SKM-1 (cell line): ENCODE measurements around the gene POLRMT.

Experiments used
- DNase-seq: peaks from one replicate; lab custom pipeline; 2025; ENCODE audit not compliant: unreplicated experiment; lab: John Stamatoyannopoulos, UW

Gene POLRMT

DNA sequence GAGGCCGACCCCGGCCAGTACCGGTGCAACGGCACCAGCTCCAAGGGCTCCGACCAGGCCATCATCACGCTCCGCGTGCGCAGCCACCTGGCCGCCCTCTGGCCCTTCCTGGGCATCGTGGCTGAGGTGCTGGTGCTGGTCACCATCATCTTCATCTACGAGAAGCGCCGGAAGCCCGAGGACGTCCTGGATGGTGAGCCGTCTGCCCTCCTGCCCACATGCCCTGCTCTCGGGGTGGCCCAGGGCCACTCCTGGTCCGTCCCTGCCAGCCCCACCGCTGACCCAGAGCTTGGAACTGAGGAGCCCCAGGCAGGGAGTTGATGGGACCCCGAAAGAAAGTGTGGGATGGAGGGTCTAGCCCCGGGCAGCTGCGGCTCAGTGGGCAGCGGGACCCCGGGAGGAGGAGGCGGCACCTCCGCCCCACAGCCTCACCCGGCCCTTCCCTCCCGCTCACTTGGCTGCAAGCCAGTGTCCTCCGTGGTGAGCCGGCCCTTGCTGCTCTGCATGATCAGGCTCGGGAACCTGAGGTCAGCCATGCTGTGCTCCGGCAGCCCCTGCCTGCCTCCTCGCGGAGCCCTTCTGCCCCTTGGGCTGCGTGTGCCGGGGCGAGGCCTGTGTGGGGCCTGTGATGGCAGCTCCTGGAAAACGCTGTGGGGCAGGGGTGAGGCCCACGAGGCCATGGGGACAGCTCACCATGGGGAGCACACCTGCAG, 51.8 kb downstream of the POLRMT start:
- no peak for DNase-seq

DNA sequence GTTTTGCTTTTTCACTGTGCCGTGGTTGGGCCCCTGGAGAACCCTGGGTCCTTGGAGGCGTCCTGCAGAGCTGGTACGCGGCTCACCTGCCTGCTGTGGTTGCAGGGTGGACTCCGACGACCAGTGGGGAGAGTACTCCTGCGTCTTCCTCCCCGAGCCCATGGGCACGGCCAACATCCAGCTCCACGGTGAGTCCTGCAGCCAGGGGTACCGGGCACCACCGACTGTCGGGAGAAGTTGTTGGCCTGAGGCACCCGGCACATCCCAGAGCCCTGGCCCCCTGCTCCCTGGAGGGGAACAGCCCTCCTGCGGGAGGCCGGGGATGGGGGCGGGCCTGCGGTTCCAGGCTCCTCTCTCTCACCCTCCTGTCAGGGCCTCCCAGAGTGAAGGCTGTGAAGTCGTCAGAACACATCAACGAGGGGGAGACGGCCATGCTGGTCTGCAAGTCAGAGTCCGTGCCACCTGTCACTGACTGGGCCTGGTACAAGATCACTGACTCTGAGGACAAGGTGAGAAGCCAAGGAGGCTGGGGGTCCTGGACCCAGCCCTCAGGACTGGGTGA, 53.0 kb downstream of the POLRMT start:
- no peak for DNase-seq

DNA sequence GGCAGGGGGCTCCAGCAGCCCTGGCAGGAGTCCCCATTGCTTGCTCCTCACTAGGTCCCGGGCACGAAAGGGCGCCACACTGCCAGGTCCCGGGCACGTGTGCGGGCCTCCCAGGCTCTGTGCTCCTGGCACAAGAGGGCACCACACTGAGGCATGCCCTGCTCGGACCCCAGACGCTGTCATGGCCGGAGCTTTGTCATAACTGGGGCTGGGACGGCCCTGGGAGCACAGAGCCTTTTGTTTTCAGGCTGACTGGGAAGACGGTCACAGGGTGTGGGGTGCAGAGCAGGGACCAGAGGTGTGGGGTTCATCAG, 53.5 kb downstream of the POLRMT start:
- DNase-seq, result no peak

DNA sequence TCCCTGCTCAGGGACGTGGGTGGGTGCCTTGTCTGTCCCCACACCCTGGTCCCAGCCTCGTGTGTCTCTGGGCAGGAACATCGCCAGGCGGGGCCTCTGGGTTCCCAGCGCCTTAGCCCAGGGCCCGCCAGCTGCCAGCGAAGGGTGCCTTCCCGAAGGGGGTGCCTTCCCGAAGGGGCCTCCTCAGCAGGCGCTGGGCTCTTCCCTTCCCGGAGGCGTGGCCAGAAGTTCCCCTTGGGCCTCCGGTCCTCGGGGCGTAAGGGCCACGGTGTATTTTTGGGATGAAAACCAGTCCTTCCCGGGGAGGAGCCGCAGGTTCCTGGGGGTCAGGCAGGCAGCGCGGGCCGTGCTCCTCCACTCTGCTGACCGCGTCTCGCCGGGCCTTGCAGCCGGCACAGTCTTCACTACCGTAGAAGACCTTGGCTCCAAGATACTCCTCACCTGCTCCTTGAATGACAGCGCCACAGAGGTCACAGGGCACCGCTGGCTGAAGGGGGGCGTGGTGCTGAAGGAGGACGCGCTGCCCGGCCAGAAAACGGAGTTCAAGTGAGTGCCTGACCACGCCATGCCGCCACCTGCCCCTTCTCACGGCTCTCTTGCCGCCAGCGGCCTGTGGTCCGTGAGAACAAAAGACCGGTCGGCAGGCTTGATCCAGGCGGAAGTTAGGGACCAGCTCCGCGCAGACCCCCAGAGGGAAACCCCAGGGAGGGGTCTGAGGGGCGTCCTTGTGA, 54.1 kb downstream of the POLRMT start:
- DNase-seq, result no peak

DNA sequence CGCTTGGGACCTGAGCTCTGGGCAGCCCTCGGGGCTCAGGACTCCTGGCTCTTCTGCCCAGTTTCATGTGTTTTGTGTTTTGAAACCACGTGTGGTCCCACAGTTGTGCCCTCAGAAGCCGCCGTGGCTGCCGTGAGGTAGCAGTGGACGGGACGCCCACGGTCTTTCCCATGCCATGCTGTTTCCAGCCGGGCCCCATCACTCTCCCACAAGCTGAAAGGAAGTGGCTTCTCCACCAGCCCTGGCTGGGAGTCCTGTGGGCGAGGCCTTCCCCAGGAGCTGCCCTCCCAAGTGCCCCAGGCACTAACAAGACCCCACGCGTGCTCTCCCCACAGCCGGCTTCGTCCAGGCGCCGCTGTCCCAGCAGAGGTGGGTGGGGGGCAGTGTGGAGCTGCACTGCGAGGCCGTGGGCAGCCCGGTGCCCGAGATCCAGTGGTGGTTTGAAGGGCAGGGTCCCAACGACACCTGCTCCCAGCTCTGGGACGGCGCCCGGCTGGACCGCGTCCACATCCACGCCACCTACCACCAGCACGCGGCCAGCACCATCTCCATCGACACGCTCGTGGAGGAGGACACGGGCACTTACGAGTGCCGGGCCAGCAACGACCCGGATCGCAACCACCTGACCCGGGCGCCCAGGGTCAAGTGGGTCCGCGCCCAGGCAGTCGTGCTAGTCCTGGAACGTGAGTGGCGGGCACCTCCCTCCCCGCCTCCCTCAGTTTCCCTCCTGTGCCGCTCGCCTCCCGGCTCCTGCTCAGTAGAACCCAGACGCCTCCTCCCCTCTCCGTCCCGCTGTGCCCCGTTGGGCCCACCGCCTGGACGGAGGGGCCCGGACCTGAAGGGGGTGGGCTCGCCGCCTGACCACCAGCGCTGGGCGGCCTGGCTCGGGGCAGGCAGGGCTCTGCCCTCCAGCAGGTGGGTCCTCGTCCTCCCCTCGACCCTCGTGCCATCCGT, 55.6 kb downstream of the POLRMT start:
- DNase-seq, result no peak

DNA sequence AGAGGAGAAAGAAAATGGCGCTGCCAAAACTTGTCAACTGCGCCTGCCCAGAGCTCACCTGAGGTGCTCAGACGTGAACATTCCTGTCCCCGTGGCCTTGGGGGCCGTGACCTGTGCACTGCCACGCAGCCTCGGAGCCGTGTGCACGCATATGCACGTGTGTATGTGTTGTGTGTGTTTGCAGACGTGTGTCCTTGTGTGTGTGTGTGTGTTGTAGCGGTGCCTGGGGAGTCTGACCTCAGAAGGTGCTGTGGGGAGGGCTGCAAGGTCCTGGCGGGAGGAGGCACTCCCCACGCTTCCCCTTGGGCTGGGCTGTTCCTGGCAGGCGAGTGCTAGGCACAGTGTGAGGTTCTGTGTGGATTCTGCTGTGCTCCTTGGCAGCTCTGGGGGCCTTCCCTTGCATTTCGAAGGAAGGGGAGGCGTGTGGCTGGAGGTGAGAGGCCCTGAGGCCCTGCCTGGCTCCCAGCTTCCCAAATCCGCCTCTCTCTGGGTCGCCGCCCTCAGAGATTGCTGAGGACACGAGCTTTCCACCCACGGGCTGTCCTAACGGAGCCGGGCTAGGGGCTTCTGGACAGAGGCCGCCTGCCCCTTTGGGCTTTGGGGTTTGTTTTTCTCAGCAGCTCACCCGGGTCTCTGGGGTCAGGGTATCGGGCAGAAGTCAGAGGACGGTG, 56.4 kb downstream of the POLRMT start:
- no peak for DNase-seq

DNA sequence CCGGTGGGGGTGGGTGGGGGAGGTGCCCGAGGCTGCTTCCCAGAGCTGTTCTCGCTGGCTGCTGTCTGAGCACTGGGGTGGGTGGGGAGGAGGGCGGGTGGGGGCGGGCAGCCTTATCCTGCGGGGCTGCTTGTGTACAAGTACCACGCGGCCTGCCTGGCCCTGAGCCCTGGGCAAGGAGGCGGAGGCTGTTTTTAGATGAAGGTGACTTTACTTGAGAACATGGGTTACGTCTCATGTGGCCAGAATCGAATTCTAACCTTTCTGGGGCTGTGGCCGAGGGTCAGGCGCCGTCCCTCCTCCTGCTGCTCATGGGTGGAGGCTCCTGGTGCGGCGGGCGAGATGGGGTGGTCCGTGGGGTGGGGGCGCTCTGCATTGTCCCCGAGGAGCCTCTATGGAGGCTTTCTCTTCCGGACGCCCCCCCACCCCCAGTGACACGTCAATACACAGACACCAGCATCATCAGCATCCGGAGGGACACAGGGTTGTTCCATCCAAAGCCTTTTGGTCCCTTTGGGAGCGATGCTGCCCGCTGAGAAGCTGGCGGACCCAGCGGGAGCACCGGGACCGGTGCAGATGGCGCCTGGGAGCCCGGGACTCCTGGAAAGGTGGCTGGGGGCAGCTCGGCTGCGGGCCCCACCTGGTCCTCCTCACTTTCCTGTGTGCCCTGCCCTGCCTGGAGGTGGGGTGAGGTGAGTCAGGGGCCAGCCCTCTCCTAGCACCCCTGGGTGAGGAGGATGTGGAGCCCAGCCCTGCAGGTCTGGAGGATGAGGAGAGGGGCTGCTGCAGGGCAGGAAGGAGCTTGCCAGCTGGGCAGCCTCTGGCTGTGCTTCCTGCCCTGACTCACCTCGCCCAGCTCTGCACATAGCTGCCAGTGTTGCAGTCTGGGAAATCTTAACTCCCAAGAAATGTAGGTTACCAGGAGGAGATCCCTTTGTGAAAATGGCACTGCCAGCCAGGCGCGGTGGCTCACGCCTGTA, 57.5 kb downstream of the POLRMT start:
- no peak for DNase-seq

DNA sequence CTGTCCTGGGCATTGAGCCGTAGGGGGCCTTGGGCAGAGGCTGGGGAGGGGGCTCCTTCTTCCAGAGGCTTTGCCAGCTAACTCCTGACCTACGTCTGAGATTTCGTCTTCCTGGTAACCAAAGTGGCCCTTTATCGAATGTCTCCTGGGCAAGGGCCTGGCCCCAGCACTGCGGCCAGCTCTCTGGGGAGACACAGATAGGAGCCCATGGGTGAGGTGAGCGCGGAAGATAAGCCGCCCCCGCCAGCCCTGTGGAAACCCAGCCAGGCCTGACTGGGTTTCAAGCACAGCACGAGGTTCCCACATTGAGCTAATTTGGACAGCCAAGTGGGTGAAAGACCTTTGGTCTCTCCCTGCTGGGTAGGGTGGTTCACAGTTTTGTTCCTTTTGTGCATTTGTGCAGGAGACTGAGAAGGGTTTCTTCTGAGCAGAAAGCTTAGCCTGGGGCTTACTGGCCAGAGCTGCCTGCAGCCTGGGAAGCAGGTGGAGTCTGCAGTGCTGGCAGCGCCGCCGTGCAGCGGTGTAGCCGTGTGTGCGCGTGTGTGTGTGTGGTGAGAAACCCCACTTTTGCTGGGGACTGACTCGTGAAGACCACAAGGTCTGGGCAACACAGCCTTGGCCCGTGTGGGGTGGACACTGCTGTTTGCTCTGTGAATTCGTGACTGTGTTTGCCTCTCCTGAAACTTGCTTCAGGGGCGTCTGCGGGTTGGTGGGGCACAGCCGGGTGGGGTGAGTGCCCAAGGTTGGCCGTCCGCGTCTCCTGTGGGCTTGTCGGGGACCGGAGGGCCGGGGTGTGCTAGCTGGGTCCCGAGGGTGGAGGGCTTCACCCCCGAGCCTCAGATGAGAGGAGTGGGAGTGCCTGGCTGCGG, 58.4 kb downstream of the POLRMT start:
- no peak for DNase-seq

DNA sequence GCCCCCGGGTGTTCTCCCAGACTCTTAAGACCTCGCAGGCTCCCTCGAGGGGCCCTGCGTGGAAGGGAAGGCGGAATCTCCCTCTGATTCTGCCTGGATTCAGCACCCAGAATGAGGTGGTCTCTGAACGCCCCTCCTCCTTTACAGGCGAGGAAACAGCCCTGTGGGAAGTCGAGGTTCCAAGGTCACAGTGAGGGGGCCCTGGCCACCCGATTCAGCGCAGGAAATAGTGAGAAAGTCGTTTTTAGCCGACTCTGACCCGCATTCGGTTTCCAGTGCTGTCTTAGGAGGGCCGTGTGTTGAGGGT, 59.9 kb downstream of the POLRMT start:
- DNase-seq, result no peak

DNA sequence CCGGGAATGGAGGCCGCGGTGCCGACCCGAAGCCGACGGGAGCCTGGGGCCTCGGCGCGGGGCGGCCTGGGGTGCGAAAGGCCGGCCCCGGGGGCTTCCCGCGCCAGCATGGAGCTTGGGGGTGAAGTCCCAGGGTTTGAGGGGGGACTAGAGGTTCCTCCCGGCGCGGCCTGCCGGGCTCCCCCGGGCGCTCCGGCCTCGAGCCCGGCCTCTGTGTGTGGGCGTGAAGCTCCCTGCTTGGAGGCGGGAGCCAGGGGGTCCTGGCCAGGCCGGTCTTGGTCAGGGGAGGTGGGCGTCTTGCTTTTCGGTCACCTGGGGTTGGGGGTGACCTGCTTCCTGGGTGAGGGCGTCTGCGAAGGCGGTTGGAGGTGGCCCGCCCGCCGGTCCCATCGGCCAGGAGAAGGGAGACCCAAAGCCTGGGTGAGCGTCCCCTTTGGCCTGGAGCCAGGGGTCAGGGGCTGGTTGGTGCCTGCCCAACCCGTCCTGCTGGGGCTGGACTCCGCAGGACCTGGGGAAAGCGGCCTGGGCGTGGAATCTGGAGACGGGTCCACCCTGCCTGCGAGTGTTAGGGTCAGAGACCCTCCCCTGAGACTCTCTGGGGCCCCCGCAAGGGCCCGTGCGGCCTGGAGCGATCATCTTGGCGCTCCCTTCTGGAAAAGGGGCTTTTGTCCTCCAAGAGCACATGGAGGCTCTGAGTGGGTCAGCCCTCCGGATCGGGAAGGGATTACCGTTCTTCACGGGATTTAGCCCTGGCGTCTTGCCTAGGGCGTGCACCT, 60.4 kb downstream of the POLRMT start:
- no peak for DNase-seq

DNA sequence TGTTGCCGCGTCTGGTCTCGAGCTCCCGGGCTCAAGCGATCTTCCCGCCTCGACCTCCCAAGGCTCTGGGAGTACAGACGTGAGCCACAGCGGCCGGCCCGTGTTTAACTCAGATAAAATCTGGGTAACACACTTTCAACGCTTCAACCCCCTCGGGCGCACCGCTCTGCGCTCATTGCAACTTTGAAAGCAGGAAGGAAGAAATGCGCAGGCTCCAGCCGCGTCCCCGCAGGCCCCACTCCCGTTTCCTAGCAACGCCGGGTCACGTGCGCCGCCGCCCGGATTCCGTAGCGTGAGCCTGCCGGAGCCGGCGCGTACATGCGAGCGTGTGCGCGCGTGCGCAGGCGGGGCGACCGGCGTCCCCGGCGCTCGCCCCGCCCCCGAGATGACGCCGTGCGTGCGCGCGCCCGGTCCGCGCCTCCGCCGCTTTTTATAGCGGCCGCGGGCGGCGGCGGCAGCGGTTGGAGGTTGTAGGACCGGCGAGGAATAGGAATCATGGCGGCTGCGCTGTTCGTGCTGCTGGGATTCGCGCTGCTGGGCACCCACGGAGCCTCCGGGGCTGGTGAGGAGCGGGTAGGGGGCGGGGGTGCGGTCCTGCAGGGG, 61.1 kb downstream of the POLRMT start, which contains the start of gene BSG:
Gene BSG (plus strand): TSS at position 457 of the 603 bp plus-strand sequence. CDS start 39 bp downstream, at position 496.
- peak; percentile 96 for DNase-seq

DNA sequence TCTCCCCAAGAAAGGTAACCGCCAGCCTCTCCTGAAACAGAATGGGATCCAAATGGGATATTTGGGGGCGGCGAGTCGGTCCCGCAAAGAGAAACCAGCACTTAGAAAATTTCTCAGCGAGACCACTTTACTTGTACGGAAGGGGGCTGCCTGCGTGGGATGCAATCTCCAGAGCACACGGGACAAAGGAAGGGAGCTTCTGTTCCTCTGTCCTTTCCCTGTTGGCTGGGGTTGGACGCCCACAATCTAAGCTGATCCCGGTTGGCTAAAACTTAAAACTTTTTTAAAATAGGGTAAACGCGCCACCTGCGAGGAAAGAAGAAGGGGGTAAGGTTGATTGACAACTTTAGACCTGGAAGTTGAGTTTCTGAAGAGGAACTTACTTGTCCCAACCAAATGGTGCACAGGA, 61.8 kb downstream of the POLRMT start:
- no peak for DNase-seq

DNA sequence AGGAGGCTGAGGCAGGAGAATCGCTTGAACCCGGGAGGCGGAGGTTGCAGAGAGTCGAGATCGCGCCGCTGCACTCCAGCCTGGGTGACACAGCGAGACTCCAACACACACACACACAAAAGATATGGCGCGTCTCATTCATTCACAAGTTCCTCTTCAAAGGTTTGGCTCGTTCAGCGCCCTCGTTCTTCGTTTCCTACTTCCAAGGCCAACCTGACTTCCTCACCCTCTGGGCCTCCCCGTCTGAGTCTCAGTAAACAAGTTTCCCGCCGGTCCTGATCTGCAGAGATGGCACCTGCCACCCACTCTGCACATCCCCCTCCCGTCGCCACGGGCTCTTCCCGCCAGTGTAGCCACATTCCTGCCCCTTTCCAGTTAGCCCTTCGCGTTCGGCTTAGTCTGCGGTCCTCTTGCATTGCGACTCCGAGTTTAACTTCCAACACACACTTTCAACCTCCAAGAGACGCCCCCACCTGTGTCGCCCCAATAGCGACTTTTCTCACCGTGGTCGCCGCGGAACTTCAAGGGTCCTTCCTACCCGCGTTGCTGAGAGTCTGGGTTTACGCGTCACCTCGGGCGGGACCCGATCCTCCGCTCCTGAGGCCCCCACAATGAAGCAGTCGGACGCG, 62.3 kb downstream of the POLRMT start:
- peak; percentile 57 for DNase-seq

DNA sequence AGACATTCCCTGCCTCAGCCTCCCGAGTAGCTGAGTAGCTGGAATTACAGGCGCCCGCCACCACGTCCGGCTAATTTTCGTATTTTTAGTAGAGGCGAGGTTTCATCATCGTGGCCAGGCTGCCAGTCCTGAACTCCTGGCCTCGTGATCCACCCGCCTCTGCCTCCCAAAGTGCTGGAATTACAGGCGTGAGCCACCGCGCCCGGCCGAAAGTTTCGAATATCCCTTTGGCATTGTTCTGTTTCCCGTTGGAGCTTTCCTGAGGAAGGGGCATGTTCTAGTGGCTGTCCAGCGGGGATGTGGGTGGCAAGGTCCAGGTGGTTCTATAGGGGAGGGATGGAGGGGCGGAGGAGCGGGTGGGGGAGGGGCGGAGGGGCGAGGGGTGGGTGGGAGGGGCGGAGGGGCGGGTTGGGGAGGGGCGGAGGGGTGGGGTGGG, 63.1 kb downstream of the POLRMT start:
- DNase-seq, result no peak

DNA sequence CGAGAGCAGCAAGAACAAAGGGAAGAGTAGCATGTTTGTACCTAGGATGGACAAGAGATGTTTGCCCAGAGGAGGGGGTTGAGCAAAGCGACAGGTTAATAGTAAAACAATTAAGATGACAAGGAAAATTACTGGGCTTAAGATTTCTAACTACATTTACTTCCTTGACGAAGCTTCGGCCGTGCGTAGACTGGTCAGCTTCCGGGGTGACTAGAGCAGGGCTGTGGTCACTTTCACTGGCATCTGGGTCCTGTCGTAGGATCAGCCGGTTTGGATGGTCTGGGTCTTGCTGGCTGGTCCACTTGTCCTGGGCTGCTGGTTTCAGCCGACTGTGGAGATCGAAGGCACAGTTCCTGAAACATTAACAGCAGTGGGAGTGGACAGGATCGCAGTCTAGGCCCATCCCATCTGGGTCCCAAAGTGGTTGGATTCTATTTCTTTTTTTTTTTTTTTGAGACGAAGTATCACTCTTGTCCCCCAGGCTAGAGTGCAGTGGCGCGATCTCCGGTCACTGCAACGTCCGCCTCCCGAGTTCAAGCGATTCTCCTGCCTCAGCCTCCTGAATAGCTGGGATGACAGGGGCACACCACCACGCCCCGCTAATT, 65.9 kb downstream of the POLRMT start:
- DNase-seq, result no peak
